GM12874 (cell line): Measurements from ENCODE around the gene CCDC177.

ENCODE experiments used
- CTCF ChIP-seq: IDR thresholded peaks from 2 replicates; pipeline ENCODE4 v1.5.1; 2011; ENCODE audit warnings: low read depth, mild to moderate bottlenecking, control low read depth, low read length, moderate library complexity; ENCODE audit not compliant: insufficient read depth

The CCDC177 gene

GRCh38 chr14:69535230-69535848 lies 39.3 kb downstream of the CCDC177 start:
- TF ChIP-seq CTCF: peak; percentile 36; the same call in 1 of the 2 replicates

GRCh38 chr14:69532561-69533340 lies 41.9 kb downstream of the CCDC177 start:
- no peak for TF ChIP-seq CTCF

- no peak for TF ChIP-seq CTCF
Measured at GRCh38 chr14:69531135-69531534, 43.5 kb downstream of the CCDC177 start.

- no peak for TF ChIP-seq CTCF
Measured at GRCh38 chr14:69530095-69530494, 44.6 kb downstream of the CCDC177 start.

GRCh38 chr14:69529563-69529962 lies 45.1 kb downstream of the CCDC177 start:
- no peak for TF ChIP-seq CTCF

- TF ChIP-seq CTCF: no peak
Measured at GRCh38 chr14:69528930-69529329, 45.7 kb downstream of the CCDC177 start.

- TF ChIP-seq CTCF: no peak
Measured at GRCh38 chr14:69528143-69528542, 46.5 kb downstream of the CCDC177 start.
